B cell (primary cell): Measurements from ENCODE around the gene PAQR5. TPM values are rescaled to one million over a fixed set of nuclear protein-coding genes. Genes with fewer than 3 reads are reported as not detected.

ENCODE experiments used
- ATAC-seq: fragments of 200-7000 bp; cut with Tn5 transposase; one replicate; pipeline ENCODE4 v1.10.0; 2021; ENCODE audit warnings: low read depth, mild to moderate bottlenecking, moderate number of reproducible peaks, moderate library complexity
- CTCF ChIA-PET: fragments of 350-600 bp; sonication (Branson Sonifier 250); formaldehyde crosslinking; loops from one replicate; lab custom pipeline; 2021; ENCODE audit warnings: antibody characterized with exemption, inconsistent platforms; lab: Charles Lee
- POLR2A ChIA-PET: fragments of 350-600 bp; sonication (Branson Sonifier 250); formaldehyde crosslinking; loops from one replicate; lab custom pipeline; 2021; ENCODE audit warnings: antibody characterized with exemption; lab: Charles Lee
- DNase-seq: peaks from one replicate; pipeline ENCODE4 v3.0.0; 2013
- H2AFZ ChIP-seq: 2 replicates; pipeline ENCODE4 v1.6.1; 2012; ENCODE audit warnings: mild to moderate bottlenecking, low read depth, low read length; ENCODE audit not compliant: insufficient read depth, poor library complexity, severe bottlenecking
- H3K27ac ChIP-seq, 2 donors: 1 replicate in 1 of 2; 2 replicates in 1 of 2; pipeline ENCODE4 v1.5.1; 2012 to 2013; ENCODE audit warnings: low read length in 2 of 2, mild to moderate bottlenecking in 2 of 2, moderate library complexity in 1 of 2
- H3K27me3 ChIP-seq, 4 experiments: fragments of 200-600 bp in 1 of 4; sonication (generic) in 1 of 4; replicated peaks in 1 of 4; 1 replicate in 2 of 4; 2 replicates in 2 of 4; pipeline versions ENCODE4 v1.6.1 to v1.7.0; 2013 to 2016; ENCODE audit warnings: low read length in 3 of 4, mild to moderate bottlenecking in 2 of 4, mixed read lengths in 1 of 4, moderate library complexity in 1 of 4; ENCODE audit not compliant: insufficient read depth in 4 of 4, control insufficient read depth in 3 of 4; ENCODE audit errors: control extremely low read depth in 1 of 4
- H3K36me3 ChIP-seq, 2 experiments: replicated peaks in 1 of 2; 1 replicate in 1 of 2; 2 replicates in 1 of 2; pipeline versions ENCODE4 v1.6.1 to v1.7.1; 2013; ENCODE audit warnings: low read length in 1 of 2; ENCODE audit not compliant: insufficient read depth in 2 of 2, control insufficient read depth in 1 of 2; ENCODE audit errors: control extremely low read depth in 1 of 2, extremely low read depth in 1 of 2
- H3K4me1 ChIP-seq, 2 donors: fragments of 200-600 bp in 1 of 2; sonication (generic) in 1 of 2; 1 replicate in 1 of 2; 2 replicates in 1 of 2; pipeline versions ENCODE4 v1.5.1 to v1.6.1; 2013 to 2017; ENCODE audit warnings: low read length in 2 of 2; ENCODE audit not compliant: control insufficient read depth in 2 of 2, insufficient read depth in 2 of 2
- H3K4me2 ChIP-seq: replicated peaks from 2 replicates; pipeline ENCODE3; 2012; ENCODE audit warnings: mild to moderate bottlenecking, low read depth, low read length; ENCODE audit not compliant: poor library complexity, severe bottlenecking
- H3K4me3 ChIP-seq, 5 experiments: fragments of 200-600 bp in 1 of 5; sonication (generic) in 1 of 5; 1 replicate in 3 of 5; 2 replicates in 2 of 5; pipeline versions ENCODE4 v1.5.1 to v1.7.0; 2011 to 2016; ENCODE audit warnings: low read length in 4 of 5, mild to moderate bottlenecking in 4 of 5, low read depth in 2 of 5, control low read depth in 1 of 5, moderate library complexity in 1 of 5; ENCODE audit not compliant: insufficient read depth in 1 of 5; ENCODE audit errors: control extremely low read depth in 1 of 5, extremely low read depth in 1 of 5
- H3K79me2 ChIP-seq: fragments of 200-600 bp; sonication (generic); one replicate; pipeline ENCODE4 v1.6.0; 2016; ENCODE audit warnings: low read length; ENCODE audit not compliant: control insufficient read depth, insufficient read depth
- H3K9ac ChIP-seq: fragments of 200-600 bp; sonication (generic); 2 replicates; pipeline ENCODE4 v1.6.1; 2017; ENCODE audit warnings: mild to moderate bottlenecking, low read length, moderate library complexity
- H3K9me3 ChIP-seq, 3 donors: one replicate each; pipeline versions ENCODE4 v1.6.1 to v1.7.1; 2013; ENCODE audit warnings: low read length in 2 of 3; ENCODE audit not compliant: control insufficient read depth in 2 of 3, insufficient read depth in 1 of 3; ENCODE audit errors: control extremely low read depth in 1 of 3
- H4K20me1 ChIP-seq: 2 replicates; pipeline ENCODE4 v1.6.0; 2012; ENCODE audit warnings: mild to moderate bottlenecking, low read length; ENCODE audit not compliant: insufficient read depth, control insufficient read depth, poor library complexity, severe bottlenecking
- H3K27ac Mint-ChIP-seq: one replicate; pipeline ENCODE4 v1.8.0; 2021; ENCODE audit warnings: mixed read lengths
- H3K27me3 Mint-ChIP-seq: one replicate; pipeline ENCODE4 v1.8.0; 2021; ENCODE audit warnings: mixed read lengths
- H3K4me1 Mint-ChIP-seq: one replicate; pipeline ENCODE4 v1.8.0; 2021; ENCODE audit warnings: mixed read lengths
- H3K4me3 Mint-ChIP-seq: one replicate; pipeline ENCODE4 v1.8.0; 2021; ENCODE audit warnings: mixed read lengths
- H3K9me3 Mint-ChIP-seq: one replicate; pipeline ENCODE4 v1.8.0; 2022; ENCODE audit warnings: mixed read lengths; ENCODE audit not compliant: insufficient read depth
- CTCF ChIP-seq: fragments of 200-600 bp; IDR thresholded peaks from one replicate; pipeline ENCODE4 v1.8.0; 2022; ENCODE audit warnings: antibody characterized with exemption, mild to moderate bottlenecking
- EZH2 ChIP-seq: IDR thresholded peaks from 2 replicates; pipeline ENCODE4 v1.6.1; 2012; ENCODE audit warnings: borderline replicate concordance, low read depth, mild to moderate bottlenecking, moderate library complexity, low read length; ENCODE audit not compliant: insufficient read depth, poor library complexity, severe bottlenecking
- WGBS: methylation state at CpG from one replicate; pipeline ENCODE4 v1.1.5; 2013; ENCODE audit warnings: missing lambda C conversion rate; ENCODE audit not compliant: insufficient coverage; 5-methylcytosine and 5-hydroxymethylcytosine counted together
- intact Hi-C: fragments of 100-400 bp; cut with micrococcal nuclease; formaldehyde crosslinking; loops from one replicate; pipeline ENCODE4 v1.10.0; 2022
- polyA plus RNA-seq: library from polyadenylated mRNA; depleted of rRNA; stranded (reverse); fragments of >200 nt; gene quantifications from 2 replicates; pipeline ENCODE4 v1.2.3, GENCODE V29; 2012
- total RNA-seq, 2 donors: library from RNA; stranded (reverse); fragments of 120-200 nt in 1 of 2; gene quantifications; 1 replicate in 1 of 2; 2 replicates in 1 of 2; pipeline versions ENCODE4 v1.2.3 to v1.2.4, GENCODE V29; 2013 to 2022

The PAQR5 gene
- total and polyA plus RNA-seq, 2 donors (not counting 1 experiment from before 2014, with no cell fraction given), result not detected

- H3K4me3 Mint-ChIP-seq, result no peak overlapping the region
- H3K9me3 Mint-ChIP-seq, result no peaks in the 10 kb centered on the region
- ChIA-PET CTCF (no interaction called here), POLR2A (no interaction called here)
- H3K27ac Mint-ChIP-seq, result no peak overlapping the region
- Histone ChIP-seq H3K27ac (no peak overlapping the region), H3K27me3 (no peaks in the 10 kb centered on the region), H3K9ac (no peak overlapping the region), H3K9me3 (no peaks in the 10 kb centered on the region), H2AFZ (no peak overlapping the region), H3K4me3 (no peak overlapping the region), H3K36me3 (no peaks in the 10 kb centered on the region), H3K4me2 (no peak overlapping the region), H4K20me1 (no peaks in the 10 kb centered on the region), H3K79me2 (no peaks in the 10 kb centered on the region), H3K4me1 (no peaks in the 10 kb centered on the region)
- TF ChIP-seq EZH2, result no peak
- WGBS, result 83% methylated on average over 2 of the region's 5 CpGs
- DNase-seq (no peak), ATAC-seq (no peak)
- H3K27me3 Mint-ChIP-seq, result peaks cover 17% of the 10 kb centered on the region
- H3K4me1 Mint-ChIP-seq, result no peaks in the 10 kb centered on the region
- intact Hi-C loops, result no loop called here
Observed at GRCh38 chr15:69280783-69281182, 17.9 kb upstream of the PAQR5 start.

- CTCF ChIA-PET, result no interaction called here
Observed at GRCh38 chr15:69282104-69282743, 16.5 kb upstream of the PAQR5 start.

More at GRCh38 chr15:69282104-69282743, 16.5 kb upstream of the PAQR5 start:
- H3K4me1 Mint-ChIP-seq, result no peaks in the 10 kb centered on the region
- DNase-seq (no peak), ATAC-seq (no peak)
- 90% methylated on average over 2 of the region's 9 CpGs for WGBS
- Histone ChIP-seq H3K27me3 (no peaks in the 10 kb centered on the region), H3K4me3 (no peak overlapping the region), H3K4me2 (no peak overlapping the region), H3K27ac (no peak overlapping the region), H2AFZ (no peak overlapping the region), H3K9me3 (no peaks in the 10 kb centered on the region), H3K79me2 (no peaks in the 10 kb centered on the region), H3K9ac (no peak overlapping the region), H3K4me1 (no peaks in the 10 kb centered on the region), H3K36me3 (no peaks in the 10 kb centered on the region), H4K20me1 (no peaks in the 10 kb centered on the region)
- no peak overlapping the region for H3K27ac Mint-ChIP-seq
- H3K27me3 Mint-ChIP-seq, result peaks cover 13% of the 10 kb centered on the region
- H3K4me3 Mint-ChIP-seq, result no peak overlapping the region
- TF ChIP-seq CTCF (no peak), EZH2 (no peak)
- intact Hi-C loops, result no loop called here
- no peaks in the 10 kb centered on the region for H3K9me3 Mint-ChIP-seq
- POLR2A ChIA-PET, result no interaction called here
